G401 (cell line): ENCODE results near the gene ZNF224. TPM values are rescaled to one million over a fixed set of nuclear protein-coding genes. Genes with fewer than 3 reads are reported as not detected.

Experiments used
- DNase-seq: peaks from one replicate; pipeline ENCODE4 v3.0.0-alpha.2; 2015; ENCODE audit warnings: low spot score
- in situ Hi-C: cut with HindIII; loops from 2 replicates; pipeline ENCODE4 v1.10.0; 2016; ENCODE audit warnings: low sequenced_read_pairs, mixed read lengths
- total RNA-seq: library from RNA; depleted of rRNA; stranded (reverse); fragments of >200 nt; shearing (Covaris generic); gene quantifications from 2 replicates; pipeline ENCODE4 v1.2.3, GENCODE V29; 2014; rRNA removed

The ZNF224 gene
- 4.7 and 11.3 TPM in 2 replicates for total RNA-seq

GRCh38 chr19:44093931-44094765 is at the start of gene ZNF224:
Gene ZNF224 (plus strand): TSS chr19:44094361. CDS start chr19:44097874, 3,513 bp downstream.
- DNase-seq: peak; percentile 96
- in situ Hi-C loops: no loop called here

- in situ Hi-C loops: no loop called here
- DNase-seq: peak; percentile 48
These were observed 43.2 kb upstream of the ZNF224 start for GRCh38 chr19:44050740-44051649.

GRCh38 chr19:44051650-44052402 is 42.3 kb upstream of the ZNF224 start, which contains the start of gene ZNF223:
Gene ZNF223 (plus strand): TSS chr19:44052036. CDS start chr19:44055177, 3,141 bp downstream.
- in situ Hi-C loops: no loop called here
- peak; percentile 98 for DNase-seq

- in situ Hi-C loops: no loop called here
- no peak for DNase-seq
These were observed 38.3 kb upstream of the ZNF224 start for GRCh38 chr19:44055870-44056269.

- in situ Hi-C loops: no loop called here
- no peak for DNase-seq
These were observed 34.9 kb upstream of the ZNF224 start for GRCh38 chr19:44059229-44059628.

- no peak for DNase-seq
- in situ Hi-C loops: no loop called here
These were observed 33.1 kb upstream of the ZNF224 start for GRCh38 chr19:44061038-44061437.

GRCh38 chr19:44066305-44066704 is 27.9 kb upstream of the ZNF224 start:
- in situ Hi-C loops: no loop called here
- DNase-seq: no peak

GRCh38 chr19:44069415-44069814 is 24.7 kb upstream of the ZNF224 start:
- in situ Hi-C loops: no loop called here
- no peak for DNase-seq

- in situ Hi-C loops: no loop called here
- DNase-seq: peak; percentile 97
These were observed 22.2 kb upstream of the ZNF224 start, which contains the start of gene ZNF284 for GRCh38 chr19:44071824-44072542. Gene ZNF284 (plus strand): TSS chr19:44072159. CDS start chr19:44076390, 4,231 bp downstream.

- DNase-seq: peak; percentile 29
- in situ Hi-C loops: no loop called here
These were observed 21.4 kb upstream of the ZNF224 start for GRCh38 chr19:44072543-44073401.

GRCh38 chr19:44076325-44076724 is 17.8 kb upstream of the ZNF224 start:
- in situ Hi-C loops: no loop called here
- DNase-seq: no peak

GRCh38 chr19:44092108-44092507 is 2.1 kb upstream of the ZNF224 start:
- no peak for DNase-seq
- in situ Hi-C loops: no loop called here

GRCh38 chr19:44107751-44108150 is 13.6 kb downstream of the ZNF224 start:
- DNase-seq: no peak
- in situ Hi-C loops: no loop called here

- DNase-seq: no peak
- in situ Hi-C loops: no loop called here
These were observed 15.3 kb downstream of the ZNF224 start for GRCh38 chr19:44109458-44109857.

- peak; percentile 19 for DNase-seq
- in situ Hi-C loops: no loop called here
These were observed 17.8 kb downstream of the ZNF224 start for GRCh38 chr19:44111910-44112463.

- in situ Hi-C loops: no loop called here
- no peak for DNase-seq
These were observed 18.6 kb downstream of the ZNF224 start for GRCh38 chr19:44112802-44113137.

- in situ Hi-C loops: no loop called here
- DNase-seq: peak; percentile 100
These were observed 19.1 kb downstream of the ZNF224 start, which contains the start of gene ZNF225 for GRCh38 chr19:44113138-44113783. Gene ZNF225 (plus strand): TSS chr19:44113399. CDS start chr19:44115828, 2,429 bp downstream.
